CD4-positive, alpha-beta T cell treated with Interferon alpha-2 for 1 hour (primary cell): ENCODE measurements around the gene MRPL19.
A peak's percentile ranks its signal among the peaks of the same experiment; 100 is the strongest.
"Not testable (repeated sequence)": the region's sequence is repeated elsewhere in the genome, so short reads cannot be mapped to it uniquely, and the experiment has no call there.

Experiments
- DNase-seq, 2 donors: peaks; one replicate each; pipeline ENCODE4 v3.0.0-alpha.2; 2020 to 2022

MRPL19 gene

DNA sequence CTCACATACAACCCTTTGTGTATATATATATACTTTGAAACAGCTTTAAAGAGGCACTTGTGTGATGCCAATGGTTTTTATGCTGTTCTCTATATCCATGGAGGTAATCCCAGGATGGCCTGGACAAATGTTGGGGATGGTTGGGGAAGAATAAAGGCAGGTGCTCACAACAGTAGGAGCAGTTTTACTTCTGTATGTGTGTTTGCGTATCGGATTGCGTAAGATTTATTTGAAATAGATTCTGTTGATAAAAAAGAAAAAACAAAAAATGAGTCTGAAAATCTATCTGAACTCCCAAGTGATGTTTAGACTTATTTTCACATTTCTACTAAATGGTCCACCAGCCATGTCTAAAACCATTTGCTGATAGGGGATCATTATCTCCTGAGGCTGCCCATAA, 29.3 kb downstream of the MRPL19 start:
- DNase-seq, result no peak

DNA sequence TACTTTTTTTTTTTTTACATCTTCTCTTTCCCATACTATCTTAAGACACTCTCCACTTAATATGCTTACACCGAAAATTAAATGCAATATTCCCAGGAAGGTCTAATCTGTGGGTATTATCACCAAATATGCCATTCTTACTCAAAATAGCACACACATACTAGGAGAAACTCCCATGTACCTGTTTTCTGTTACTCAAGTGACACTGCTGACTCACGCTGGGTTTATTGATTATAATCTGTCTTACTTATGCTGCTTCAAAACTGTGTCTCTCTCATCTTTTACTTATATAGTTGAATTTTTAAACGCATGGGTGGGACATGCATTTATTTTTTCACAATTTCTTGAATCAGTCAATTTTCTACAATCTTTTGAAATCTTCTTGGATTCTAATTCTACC, 29.9 kb downstream of the MRPL19 start:
- no peak for DNase-seq

- DNase-seq, result no peak
Observed at GRCh38 chr2:75679556-75679955, 33.0 kb downstream of the MRPL19 start.

DNA sequence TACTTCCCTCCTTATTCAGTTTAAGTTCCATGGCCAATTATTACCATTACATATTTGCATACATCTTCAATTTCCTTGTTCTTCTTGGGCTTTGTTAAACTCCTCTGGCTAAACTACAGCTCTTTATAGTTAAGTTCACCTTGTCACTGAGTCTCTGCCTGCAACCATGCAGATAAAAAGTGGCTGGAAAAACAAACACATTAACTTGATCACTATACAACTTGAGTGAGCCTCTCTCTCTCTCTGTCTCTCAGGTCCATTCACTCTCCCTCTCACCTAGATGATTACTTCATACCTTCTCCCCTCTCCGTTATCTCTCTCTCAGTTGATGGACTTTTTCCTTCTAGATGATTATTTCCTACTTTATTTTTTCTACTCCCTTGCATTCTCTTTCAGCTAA, 33.8 kb downstream of the MRPL19 start:
- DNase-seq, result no peak

- not testable (repeated sequence) for DNase-seq
Observed at GRCh38 chr2:75683430-75683829, 36.8 kb downstream of the MRPL19 start.

DNA sequence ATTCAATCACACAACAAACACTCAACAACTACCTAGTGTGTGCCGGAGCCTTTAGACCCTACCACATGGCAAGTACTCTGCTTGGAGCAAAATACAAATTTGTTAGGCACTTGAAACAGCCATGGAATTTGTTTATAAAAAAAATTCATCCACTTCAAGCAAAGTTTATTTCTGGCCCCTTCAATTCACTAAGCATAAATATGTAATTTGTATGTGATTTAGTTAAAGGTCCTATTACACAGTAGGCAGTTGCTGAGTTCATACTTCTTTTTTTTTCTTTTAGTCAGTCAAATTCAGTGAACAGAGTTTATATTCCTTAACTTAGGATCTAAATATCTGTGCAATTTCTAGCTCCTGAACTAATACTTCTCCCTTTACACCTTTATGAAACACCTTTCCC, 41.6 kb downstream of the MRPL19 start:
- no peak for DNase-seq

DNA sequence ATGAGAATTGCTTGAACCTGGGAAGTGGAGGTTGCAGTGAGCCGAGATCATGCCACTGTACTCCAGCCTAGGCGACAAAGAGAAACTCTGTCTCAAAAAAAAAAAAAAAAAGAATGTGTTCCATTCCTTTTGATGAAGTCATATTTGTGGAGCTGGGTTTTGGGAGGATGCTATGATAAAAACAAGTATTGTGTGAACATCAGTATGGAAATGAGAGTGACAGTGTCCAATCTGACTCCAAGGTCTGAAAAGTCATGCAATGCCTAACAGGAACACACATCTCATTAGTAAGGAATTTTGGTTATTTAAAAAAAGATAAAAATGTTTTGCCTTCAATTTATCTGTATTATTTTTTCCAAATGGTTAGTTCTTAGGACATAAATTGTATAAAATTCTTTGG, 52.3 kb downstream of the MRPL19 start:
- DNase-seq, result no peak

GRCh38 chr2:75702593-75702992, 56.0 kb downstream of the MRPL19 start:
- DNase-seq, result no peak

- DNase-seq, result no peak
Observed at GRCh38 chr2:75703589-75704287, 57.2 kb downstream of the MRPL19 start.

- DNase-seq, result no peak
Observed at GRCh38 chr2:75705921-75706320, 59.3 kb downstream of the MRPL19 start.

DNA sequence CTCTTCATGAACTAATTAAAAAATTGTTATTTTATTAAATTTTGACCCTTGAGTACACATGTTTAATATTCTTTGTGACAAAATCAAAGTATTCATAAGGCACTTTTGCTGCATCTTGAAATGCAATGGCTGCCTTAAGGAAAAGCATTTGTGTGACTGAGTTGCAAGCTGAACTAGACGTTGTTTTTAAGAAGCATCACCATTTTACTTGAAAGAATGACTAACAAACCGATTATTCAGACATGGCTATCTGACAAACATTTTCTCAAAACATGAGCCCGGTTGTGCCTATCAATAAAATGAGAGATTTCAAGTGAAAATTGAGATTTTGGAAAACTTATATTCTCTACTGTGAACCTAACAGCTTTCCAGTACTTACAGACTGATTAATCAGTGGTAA, 61.3 kb downstream of the MRPL19 start:
- no peak for DNase-seq

DNA sequence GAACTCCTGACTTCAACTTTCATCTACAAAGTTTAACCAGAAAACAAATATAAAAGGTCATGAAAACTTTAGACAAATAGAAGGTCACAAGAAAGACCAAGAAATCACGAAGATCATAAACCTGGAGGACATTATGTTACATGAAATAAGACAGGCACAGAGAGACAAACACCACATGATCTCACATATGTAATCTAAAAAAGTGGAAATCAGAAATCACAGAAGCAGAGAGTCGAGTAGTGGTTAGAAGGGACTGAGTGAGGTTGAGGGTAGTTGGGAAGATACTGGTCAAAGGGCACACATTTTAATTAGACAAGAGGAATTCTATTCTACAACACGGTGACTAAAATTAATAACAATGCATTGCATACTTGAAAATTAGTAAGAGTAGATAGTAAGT, 62.7 kb downstream of the MRPL19 start:
- no peak for DNase-seq

GRCh38 chr2:75710220-75710576, 63.6 kb downstream of the MRPL19 start:
- DNase-seq, result no peak

GRCh38 chr2:75710577-75711253, 64.1 kb downstream of the MRPL19 start, which contains the start of gene GCFC2:
TSS of gene GCFC2 (minus strand) at chr2:75710915. CDS start at chr2:75710855, 60 bp downstream.
- peak; percentile 84 to 88 for DNase-seq

- not testable (repeated sequence) for DNase-seq
Observed at GRCh38 chr2:75711590-75711989, 65.0 kb downstream of the MRPL19 start.

- no peak for DNase-seq
Observed at GRCh38 chr2:75716406-75716805, 69.8 kb downstream of the MRPL19 start.

- no peak for DNase-seq
Observed at GRCh38 chr2:75719616-75720015, 73.0 kb downstream of the MRPL19 start.

DNA sequence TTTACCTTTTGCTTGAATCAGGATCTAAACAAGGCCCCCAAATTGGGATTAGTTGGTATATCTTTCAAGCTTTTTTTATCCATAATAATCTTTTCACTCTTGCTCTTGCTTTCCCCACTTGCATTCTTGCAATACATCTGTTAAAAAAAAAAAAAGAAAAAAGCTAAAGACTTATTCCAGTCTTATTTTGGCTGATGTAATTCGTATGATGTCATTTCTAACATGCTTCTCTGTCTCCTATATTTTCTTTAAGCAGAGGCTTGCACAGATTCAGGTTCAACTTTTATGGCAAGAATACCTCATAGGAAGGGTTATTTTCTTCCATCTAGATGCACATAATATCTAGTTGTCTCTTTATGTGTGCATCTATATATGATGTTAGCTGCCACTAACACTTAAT, 73.9 kb downstream of the MRPL19 start:
- DNase-seq, result no peak

DNA sequence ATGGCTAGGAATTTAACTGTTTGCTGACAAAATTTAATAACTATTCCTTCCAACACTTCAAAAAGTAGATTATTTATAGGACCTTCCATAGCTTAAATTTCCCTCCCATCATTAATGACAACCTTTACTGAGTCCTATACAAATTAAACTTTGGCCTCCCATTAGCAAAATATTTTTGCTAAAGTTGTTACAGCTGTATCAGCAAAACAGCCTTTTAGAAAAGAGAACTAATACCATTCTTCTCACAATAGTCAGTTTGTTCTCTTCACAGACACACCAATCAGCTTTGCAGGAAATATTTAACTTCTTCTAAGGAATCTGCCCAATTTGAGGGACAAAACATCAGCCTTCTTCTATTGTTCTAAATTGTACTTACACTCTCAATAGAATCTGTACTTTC, 76.1 kb downstream of the MRPL19 start:
- no peak for DNase-seq

- no peak for DNase-seq
Observed at GRCh38 chr2:75728614-75729419, 82.2 kb downstream of the MRPL19 start.

DNA sequence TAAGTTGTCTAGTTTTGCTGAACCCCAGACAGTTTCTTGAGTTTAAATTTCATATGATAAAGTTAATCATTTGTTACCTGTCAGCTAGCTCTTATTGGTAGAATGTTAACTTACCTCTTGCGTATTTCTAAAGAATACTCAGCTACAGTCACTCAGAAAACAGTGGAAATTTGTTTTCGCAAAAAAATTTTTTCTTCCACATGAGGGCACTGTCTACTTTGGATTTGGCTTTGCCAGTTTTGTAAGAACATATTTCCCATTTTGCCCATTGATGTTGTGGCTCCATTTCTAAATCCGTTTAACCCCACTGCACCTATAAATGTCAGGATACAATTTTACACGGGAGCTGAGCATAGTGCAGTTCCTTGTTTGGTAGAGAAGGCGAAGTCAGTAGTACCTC, 83.3 kb downstream of the MRPL19 start:
- DNase-seq, result no peak

DNA sequence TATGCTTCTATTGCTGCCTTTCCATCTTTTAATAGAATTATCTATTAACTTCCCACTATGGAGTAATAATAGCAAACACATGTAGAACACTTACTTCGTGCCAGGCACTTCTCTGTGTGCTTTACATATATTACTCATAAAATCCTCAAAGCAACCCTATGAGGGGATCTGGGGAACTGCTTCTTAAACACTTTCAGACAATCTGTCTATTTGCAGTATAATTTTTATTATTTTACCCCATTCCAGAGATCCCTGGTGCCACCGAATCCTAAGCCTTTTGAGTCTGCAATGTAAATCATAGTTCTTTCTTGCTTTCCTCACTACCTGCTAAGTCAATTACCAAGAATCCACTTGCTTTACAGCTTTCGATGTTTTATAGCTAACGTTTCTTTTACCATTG, 89.7 kb downstream of the MRPL19 start:
- DNase-seq, result no peak

GRCh38 chr2:75737961-75738360, 91.4 kb downstream of the MRPL19 start:
- no peak for DNase-seq
